Measurements from ENCODE around the gene CPED1. TPM values are rescaled to one million over a fixed set of nuclear protein-coding genes. Genes with fewer than 3 reads are reported as not detected.
"Not testable (repeated sequence)": the region's sequence is repeated elsewhere in the genome, so short reads cannot be mapped to it uniquely, and the experiment has no call there.

CPED1 gene
- total RNA-seq, 1 experiment from 2014 or later, result 4.9 TPM

DNA sequence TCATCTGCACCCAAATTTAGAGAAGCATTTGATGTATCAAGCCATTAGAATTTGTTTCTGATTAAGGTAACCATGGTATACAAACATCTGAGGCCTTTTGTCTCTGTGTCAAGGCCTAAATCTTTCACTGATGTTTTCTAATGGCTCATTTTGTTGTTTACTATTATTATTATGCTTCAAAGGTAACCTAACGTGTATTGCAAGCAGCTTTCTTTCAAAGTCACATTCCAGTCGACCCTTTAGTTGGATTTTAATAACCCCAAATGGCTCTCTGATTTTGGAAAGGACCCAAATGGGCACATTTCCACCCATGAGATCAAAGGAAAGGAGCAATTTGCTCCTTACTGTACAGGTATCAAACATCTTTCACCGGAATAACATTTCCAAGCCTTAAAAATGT lies 293.6 kb downstream of the CPED1 start:
- no peak for DNase-seq (ENCODE audit: low read depth, low spot score)
- in situ Hi-C loops (cut with HindIII; ENCODE audit: low pct_unique_long_range_greater_than_20kb, low sequenced_read_pairs), result no loop called here

DNA sequence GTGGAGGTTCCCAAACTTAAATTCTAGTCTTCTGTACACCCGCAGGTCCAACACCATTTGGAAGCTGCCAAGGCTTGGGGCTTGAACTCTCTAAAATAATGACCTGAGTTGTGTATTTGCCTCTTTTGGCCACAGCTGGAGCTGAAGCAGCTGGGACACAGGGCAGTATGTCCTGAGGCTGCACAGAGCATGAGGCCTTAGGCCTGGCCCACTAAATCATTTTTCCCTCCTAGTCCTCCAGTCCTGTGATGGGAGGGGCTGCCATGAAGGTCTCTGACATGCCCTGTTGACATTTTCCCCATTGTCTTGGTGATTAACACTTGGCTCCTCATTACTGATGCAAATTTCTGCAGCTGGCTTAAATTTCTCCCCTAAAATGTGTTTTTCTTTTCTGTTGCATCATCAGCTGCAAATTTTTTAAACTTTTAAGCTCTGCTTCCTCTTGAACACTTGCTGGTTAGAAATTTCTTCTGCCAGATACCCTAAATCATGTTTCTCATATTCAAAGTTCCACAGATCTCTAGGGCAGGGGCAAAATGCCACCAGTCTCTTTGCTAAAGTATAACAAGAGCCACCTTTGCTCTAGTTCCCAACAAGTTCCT lies 296.7 kb downstream of the CPED1 start:
- in situ Hi-C loops (cut with HindIII; ENCODE audit: low pct_unique_long_range_greater_than_20kb, low sequenced_read_pairs), result no loop called here
- no peak for DNase-seq (ENCODE audit: low read depth, low spot score)

DNA sequence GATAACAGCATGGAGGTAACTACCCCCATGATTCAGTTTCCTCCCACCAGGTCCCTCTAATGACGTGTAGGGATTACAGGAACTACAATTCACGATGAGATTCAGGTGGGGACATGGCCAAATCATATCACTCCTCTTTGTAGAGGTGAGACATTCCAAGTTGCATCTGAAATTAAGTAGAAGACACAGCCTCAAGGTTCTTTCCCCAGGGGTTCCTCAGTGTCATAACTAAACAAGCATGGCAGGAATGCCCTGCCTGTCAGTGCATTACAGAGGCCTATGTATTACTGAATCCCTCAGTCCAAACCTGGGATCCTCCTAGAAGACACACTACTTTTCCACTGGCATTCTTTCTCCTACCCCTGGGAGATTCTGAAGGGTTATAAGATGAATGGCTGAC lies 297.7 kb downstream of the CPED1 start:
- in situ Hi-C loops (cut with HindIII; ENCODE audit: low pct_unique_long_range_greater_than_20kb, low sequenced_read_pairs), result no loop called here
- DNase-seq (ENCODE audit: low read depth, low spot score), result no peak

DNA sequence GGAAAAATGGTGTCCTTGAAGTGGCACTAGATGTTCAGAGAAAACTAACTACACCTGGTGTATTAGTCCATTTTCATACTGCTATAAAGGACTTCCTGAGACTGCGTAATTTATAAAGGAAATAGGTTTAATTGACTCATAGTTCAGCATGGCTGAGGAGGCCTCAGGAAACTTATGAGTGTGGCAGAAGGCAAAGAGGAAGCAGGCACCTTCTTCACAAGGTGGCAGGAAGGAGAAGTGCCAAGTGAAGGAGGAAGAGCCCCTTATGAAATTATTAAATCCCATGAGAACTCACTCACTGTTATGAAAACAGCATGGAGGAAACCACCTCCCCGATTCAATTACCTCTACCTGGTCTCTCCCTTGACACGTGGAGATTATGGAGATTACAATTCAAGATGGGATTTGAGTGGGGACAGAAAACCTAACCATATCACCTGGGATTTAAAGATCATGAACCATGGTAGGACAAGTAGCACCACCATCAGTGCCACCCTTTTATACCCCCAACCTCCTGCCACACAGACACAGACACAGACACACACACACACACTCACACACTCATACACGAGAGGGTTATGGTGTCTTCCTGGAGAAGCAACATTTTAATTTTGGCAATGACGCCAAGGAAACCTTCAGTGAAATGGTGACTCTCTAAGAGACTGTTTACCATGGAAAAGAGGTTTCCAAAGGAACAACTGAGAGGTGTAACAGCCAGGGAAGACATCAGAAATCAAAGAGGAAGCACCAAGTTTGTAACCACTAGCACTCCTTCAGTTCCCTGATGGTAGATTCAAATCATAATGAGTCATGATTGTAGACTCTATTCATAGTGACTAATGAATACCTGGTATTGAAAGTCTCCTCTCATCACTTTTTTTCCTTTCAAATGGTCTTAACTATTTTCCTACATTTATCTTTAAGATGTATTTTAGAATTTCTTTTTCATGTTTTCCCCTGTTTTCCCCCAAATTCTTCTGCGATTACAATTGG lies 298.5 kb downstream of the CPED1 start:
- in situ Hi-C loops (cut with HindIII; ENCODE audit: low pct_unique_long_range_greater_than_20kb, low sequenced_read_pairs), result no loop called here
- DNase-seq (ENCODE audit: low read depth, low spot score), result no peak

DNA sequence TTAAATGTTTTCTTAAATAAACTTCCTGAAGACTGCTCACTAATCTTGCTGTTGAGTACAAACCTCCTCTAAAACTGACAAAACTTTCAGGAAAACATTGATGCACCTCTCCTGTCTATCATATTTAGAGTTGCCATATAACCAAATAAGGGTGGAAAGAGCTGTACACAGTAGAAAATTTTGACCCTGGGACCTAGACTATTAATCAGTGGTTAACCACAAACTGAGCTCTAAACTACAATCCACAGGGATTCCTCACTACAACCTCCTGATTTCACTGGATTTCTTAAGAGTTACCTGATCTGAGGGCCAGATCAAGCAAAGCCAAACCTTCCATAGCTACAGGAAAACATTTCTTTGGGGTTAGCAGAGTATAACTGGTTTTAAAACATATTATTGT lies 300.4 kb downstream of the CPED1 start:
- in situ Hi-C loops (cut with HindIII; ENCODE audit: low pct_unique_long_range_greater_than_20kb, low sequenced_read_pairs), result no loop called here
- no peak for DNase-seq (ENCODE audit: low read depth, low spot score)

DNA sequence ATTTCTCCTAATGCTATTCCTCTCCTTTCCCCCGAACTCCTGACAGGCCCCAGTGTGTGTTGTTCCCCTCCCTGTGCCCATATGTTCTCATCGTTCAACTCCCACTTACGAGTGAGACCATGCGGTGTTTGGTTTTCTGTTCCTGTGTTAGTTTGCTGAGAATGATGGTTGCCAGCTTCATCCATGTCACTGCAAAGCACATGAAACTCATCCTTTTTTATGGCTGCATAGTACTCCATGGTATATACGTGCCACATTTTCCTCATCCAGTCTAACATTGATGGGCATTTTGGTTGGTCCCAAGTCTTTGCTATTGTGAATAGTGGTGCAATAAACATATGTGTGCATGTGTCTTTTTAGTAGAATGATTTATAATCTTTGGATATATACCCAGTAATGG lies 301.4 kb downstream of the CPED1 start:
- DNase-seq (ENCODE audit: low read depth, low spot score); in situ Hi-C loops (cut with HindIII; ENCODE audit: low pct_unique_long_range_greater_than_20kb, low sequenced_read_pairs): not testable (repeated sequence)

DNA sequence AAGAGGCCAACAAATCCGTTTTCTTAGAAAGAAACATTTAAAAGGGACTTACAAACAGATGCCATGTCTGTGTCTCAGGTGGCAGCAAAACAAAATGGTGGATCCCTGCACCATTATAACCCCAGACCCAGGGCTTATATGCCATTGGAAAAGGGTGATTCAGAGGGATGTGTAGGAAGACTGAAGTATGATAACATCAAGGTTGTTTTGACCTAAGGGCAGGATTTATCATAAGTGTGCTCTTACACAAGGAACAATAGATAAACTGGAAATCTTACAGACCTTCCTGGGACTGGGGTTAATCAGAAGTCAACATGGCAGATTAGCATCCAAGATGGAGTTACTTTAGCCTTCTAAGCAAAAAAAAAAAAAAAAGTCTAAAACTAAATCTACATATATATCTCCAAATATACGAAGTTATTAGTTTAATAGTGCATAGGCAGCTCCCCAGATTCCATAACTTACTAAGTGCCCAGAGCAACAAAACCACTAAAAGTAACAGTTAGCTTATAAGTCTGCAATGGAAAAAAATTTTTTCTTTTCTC lies 306.0 kb downstream of the CPED1 start:
- no peak for DNase-seq (ENCODE audit: low read depth, low spot score)
- in situ Hi-C loops (cut with HindIII; ENCODE audit: low pct_unique_long_range_greater_than_20kb, low sequenced_read_pairs), result no loop called here

DNA sequence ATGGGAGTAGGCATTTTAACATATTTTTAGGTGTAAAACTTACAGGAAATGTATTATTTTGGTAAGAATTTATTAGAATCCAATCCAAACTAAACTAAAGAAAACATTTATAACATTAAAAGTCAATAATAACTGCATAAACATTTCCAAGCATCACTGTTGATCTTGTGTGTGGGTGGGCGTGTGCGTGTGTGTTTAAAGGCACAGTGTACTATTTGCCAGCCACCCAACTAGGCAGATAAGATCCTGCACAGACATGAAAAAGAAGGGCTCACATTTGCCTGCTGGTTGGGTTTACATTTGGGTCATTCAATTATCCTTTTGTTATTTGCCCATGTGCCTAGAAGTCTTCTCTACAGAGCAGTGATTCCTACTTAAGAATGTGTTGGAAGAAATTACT lies 309.3 kb downstream of the CPED1 start:
- DNase-seq (ENCODE audit: low read depth, low spot score), result peak; percentile 47
- in situ Hi-C loops (cut with HindIII; ENCODE audit: low pct_unique_long_range_greater_than_20kb, low sequenced_read_pairs), result no loop called here

DNA sequence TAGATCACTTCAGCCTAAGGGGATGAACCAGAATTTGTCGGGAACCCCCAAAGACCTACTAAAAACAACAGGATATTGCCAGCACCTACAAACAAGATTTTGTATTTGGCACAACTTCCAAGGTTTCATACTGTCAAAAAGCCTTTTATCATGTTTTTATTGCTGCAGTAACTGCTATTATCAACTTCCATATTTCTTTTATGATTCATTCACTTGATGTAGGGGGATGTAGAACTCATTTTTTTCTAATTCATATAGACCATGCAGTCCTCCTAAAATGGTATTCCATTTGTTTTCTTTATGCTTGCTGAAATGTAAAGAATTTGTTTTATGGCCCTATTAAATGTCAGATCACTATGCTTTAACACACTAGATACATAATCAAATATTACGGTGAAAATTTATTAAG lies 310.3 kb downstream of the CPED1 start:
- in situ Hi-C loops (cut with HindIII; ENCODE audit: low pct_unique_long_range_greater_than_20kb, low sequenced_read_pairs), result no loop called here
- DNase-seq (ENCODE audit: low read depth, low spot score), result no peak

DNA sequence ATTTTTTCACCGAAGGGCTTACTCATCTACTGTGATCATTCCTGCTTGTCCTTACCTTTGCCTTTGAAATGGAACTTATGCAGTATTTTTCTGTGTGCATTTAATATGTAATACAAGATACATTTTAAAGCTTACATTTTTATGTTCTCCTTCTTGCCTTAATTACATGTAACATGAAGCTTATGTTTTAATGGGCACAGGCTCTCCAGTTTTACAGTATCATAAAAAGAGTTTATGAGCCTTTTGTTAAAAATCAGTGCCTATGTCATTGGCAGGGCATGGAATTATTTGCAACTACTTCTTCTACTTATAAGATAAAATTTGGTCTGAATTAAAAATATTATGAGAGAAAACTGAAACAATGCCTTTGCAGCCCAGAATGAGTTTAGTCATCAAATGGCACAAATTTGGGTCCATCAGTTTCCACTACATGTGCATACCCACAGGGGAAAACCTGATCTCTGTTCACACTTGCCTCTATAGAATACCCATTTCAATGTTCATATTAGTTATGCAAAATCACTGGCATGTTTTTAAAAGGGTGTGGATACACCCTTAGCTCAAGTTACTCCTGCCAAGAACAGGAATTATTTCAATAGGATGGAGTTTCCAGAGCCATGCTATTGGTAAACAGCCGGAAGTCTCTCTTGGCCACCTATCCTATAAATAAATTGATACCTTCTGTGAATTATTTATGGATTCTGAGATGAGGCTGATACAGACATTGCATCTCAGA lies 312.3 kb downstream of the CPED1 start:
- in situ Hi-C loops (cut with HindIII; ENCODE audit: low pct_unique_long_range_greater_than_20kb, low sequenced_read_pairs), result no loop called here
- no peak for DNase-seq (ENCODE audit: low read depth, low spot score)

DNA sequence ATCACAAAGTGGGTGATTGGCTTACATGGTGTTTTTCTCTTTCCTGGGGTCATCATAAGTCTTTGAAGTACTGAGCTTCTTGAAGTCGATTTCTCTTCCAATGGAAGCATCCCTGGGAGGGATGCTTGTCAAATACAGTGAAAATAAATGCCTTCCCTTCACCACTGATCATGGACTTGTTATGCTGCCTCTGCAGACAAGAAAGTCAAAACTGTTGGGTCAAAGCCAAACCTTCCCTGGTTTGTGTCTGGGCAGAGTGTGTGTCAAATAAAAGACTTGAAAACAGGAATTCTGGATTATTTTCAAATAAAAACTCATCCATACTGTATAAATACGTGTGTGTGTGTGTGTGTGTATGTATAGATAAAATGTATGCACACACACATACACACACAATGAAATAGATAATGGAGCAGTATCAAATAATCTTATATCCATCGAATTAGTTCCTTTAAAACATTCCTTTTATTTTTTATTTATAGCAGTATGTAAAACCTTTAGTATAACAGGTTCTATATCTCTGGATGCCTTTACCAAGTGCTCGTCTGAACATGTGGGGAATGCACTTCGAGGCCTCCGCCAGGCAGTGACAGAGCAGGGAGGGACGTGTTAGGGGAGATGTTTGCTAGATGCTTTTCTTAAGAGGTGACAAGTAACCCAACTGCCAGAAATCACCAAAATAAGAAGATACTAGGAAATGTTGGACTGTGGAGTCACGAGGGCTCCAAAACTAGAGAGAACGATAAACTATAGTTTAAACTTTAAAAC lies 313.1 kb downstream of the CPED1 start:
- in situ Hi-C loops (cut with HindIII; ENCODE audit: low pct_unique_long_range_greater_than_20kb, low sequenced_read_pairs), result no loop called here
- DNase-seq (ENCODE audit: low read depth, low spot score), result no peak

DNA sequence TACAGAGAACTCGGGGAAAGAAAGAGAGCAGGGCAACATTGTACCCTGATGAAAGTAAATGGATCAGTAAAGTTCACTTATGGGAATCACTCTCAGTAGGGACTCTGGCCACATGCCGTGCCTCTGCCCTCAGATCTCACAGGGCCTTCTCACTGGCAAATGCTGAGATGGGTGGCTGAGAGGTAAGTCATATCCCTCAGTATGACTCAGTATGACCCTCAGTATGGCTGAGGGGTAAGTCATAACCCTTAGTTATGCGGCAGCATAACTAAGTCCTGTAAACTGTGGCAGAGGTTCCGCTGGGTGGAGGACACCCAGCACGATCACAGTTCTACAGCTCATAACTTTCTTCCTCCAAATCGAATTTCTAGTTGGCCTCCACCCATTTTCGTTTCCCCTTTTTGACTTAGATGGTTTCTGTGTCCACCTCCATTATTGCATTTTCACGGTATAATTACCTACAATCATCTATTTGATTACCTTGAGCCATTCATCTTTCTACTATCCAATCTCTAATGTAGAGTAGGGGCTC lies 313.8 kb downstream of the CPED1 start:
- in situ Hi-C loops (cut with HindIII; ENCODE audit: low pct_unique_long_range_greater_than_20kb, low sequenced_read_pairs), result no loop called here
- DNase-seq (ENCODE audit: low read depth, low spot score), result no peak

DNA sequence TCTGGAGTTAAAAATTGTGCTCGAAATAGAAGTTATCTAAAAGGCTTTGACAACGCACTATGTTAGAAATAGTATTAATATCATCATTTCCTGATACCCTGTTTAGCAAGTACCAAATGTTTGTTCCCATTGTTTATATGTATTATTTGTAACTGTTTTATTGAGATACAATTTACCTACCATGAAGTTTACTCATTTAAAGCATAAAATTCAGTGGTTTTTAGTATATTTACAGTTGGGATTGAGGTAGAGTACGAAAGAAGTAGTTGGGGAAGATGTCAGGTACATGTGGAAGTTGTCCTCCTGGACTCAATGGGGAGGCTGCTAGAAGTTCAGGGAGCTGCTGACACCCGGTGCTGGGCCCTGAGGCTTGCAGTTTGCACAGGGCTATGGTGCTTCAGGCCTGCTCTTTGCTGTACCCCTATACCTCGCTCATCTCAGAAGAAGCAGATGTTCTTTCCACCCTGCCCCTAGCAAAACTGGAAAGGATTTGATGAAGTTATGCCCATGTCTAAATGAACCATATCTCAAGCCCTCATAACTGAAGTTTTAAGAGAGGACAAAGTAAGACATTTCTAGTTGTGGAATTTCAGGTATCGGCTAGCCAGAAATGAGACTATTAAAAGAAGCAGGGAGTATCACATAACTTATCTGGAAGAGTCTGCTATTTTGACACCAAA lies 315.1 kb downstream of the CPED1 start:
- in situ Hi-C loops (cut with HindIII; ENCODE audit: low pct_unique_long_range_greater_than_20kb, low sequenced_read_pairs), result no loop called here
- no peak for DNase-seq (ENCODE audit: low read depth, low spot score)

DNA sequence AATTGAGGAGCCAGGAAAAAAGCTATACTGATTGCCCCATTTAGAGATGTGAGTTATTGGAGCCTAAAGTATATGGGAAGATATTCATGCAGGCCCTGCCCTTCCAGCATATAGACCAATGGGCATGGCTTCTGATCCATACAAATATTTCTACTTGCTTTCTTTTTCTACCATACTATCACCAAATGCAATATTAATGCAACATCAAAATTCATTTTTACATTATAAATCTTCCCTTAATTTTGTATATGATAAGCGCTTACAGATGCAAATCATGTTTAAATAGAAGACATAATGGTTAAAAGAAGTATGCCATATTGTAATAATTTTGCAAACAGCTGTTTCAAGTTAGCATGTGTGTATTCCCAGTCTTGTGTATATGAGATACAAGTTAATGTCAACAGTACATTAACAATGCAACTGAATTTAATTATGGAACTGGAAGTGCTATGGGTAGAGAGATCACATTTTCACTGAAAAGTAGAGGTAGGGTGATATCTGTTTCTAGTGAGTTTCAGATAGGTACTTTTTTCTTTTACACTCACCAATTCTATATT lies 315.7 kb downstream of the CPED1 start:
- in situ Hi-C loops (cut with HindIII; ENCODE audit: low pct_unique_long_range_greater_than_20kb, low sequenced_read_pairs), result no loop called here
- DNase-seq (ENCODE audit: low read depth, low spot score), result no peak

DNA sequence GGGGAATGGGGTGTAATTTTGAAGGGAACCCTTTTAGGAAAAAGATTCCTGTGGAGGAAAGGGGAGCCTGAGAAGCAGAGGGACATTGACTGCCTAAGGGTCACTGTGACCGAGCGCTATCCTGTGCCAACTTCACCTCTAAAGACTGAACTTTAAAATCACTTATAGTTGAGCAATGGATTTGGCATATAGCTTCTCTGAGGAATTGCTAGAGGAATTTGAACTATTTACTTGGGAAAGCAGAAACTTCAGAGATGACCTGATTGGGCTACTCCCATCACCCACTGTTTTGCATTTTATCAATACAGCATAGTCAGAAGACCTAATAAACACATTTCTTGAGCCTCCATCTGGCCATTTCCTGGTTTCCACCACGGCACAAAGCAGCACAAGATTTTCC lies 316.6 kb downstream of the CPED1 start:
- in situ Hi-C loops (cut with HindIII; ENCODE audit: low pct_unique_long_range_greater_than_20kb, low sequenced_read_pairs), result no loop called here

DNA sequence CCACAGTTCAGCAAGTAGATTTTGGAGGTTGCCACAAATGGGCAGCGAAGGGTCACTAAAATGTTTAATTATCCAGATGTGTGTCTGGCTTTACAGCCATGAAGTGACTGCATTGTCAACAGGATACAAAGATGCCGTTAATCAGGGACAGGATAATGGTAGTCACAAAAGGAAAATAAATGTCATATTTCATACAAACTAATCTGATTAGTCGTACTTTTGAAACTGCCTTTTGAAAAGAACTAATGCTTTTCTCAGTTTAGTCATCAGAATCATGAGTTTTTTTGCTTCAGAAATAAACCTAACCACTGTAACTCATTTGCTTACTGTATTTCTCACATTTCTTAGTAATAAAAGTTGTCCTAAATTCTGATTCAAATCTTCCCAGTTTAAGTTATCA lies 318.1 kb downstream of the CPED1 start:
- in situ Hi-C loops (cut with HindIII; ENCODE audit: low pct_unique_long_range_greater_than_20kb, low sequenced_read_pairs), result no loop called here
- no peak for DNase-seq (ENCODE audit: low read depth, low spot score)

More for the DNA sequence above, 316.6 kb downstream of the CPED1 start:
- no peak for DNase-seq (ENCODE audit: low read depth, low spot score)
